NCI-H187 treated with DMSO at 0.1 percent for 48 hours (cell line): ENCODE measurements around the gene RET.

ENCODE experiments used
- DNase-seq: peaks from one replicate; lab custom pipeline; 2025; lab: John Stamatoyannopoulos, UW

RET gene

DNA sequence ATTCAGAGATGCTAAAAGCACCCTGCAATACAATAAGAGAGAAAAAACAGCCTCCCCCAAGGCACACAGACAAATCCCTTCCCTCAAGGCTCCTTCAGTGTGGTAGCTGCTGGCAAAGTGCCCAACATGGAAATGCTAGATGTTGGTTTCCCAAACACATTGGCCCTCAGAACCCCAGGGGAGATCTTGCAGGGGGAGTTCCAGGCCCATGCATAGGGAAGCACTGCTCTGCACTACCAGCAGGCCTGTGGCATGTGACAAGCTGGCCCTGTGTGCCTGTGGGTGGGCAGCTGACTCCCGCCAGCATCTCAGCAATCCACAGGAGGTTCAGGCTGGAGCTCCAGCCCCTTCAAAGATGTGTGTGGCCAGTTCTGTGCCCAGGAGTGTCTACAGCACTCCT, 44.6 kb downstream of the RET start:
- no peak for DNase-seq

DNA sequence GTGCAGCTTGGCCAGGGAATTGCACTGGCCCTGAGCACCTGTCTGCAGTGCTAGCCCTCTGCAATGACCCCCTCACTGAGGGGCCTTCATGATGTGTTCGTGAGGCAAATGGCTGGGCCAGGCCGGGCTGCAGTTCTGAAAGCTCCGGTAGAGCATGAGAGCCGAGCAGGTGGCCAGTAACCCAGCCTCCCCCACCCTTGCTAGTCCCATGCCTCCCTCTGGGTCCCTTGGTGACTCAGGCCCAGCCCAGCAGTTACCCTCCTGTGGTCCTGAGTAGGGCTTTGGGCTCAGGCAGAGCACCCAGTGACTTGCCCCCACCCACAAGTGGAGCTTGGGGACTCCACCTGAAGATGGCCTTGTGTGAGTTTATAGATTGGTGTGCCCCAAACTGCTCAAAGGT, 45.2 kb downstream of the RET start:
- no peak for DNase-seq

DNA sequence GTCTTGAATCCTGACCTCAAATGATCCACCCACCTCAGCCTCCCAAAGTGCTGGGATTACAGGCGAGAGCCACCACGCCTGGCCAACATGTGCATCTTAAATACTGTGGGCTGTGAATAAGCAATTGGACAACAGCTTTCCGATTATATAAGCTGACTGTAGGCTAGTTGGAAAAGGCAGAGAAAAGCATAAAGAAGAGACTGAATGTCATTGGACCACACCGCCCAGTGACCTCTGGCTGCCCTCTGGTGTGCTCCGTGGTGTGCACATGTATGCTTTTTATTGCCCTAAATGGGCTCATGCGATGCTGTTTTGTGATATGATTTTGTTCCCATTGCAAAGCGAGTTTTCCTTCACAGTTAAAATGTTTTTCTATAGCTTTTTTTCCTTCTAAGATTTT, 46.0 kb downstream of the RET start:
- no peak for DNase-seq

DNA sequence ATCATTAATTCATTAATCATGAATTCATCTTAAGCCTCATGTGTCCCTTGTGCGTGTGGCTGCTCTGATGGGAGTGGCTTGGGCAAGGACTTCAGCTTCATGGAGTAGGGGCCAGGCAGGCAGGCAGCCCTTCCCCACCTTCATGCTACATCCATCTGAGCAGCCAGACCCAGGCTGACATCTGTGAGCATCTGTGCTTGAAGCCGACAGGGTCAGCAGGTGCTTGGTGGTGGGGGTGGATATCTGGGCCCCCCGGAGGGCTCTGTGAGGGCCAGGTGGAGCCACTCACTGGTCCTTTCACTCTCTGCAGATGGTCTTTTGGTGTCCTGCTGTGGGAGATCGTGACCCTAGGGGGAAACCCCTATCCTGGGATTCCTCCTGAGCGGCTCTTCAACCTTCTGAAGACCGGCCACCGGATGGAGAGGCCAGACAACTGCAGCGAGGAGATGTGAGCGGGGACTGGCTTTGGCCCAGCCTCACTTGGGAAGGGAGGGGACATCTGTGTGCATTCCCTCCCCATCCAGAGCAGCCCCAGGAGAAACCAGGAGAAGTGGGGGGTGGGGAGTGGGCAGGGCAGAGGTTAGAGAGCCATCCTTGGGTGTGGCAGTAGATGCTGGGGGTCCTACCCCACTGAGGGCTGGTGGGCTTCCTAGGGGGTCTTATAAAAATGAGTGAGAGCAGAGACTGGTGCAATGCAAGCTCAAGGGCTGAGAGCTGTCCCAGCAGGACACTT, 46.7 kb downstream of the RET start:
- DNase-seq = no peak

DNA sequence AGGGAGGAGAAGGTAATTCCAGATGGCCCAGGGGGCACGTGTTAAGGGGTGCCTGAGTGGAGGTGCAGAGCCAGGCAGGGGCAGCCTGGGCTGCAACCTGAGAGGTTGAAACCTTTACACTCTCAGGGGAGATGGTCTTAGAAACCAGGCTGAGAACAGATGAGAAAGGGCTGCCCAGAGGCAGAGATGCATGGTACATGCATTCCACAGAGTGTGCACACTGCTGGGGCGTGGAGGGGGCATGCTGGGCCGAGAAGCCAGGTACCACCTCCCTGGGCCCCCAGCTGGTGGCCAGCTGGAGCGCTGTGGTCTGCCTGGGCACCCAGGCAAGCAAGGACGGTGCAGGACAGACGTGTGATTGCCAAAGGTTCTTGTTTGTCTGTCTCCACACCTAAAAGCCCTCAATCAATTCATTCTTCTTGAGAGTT, 47.2 kb downstream of the RET start:
- no peak for DNase-seq

DNA sequence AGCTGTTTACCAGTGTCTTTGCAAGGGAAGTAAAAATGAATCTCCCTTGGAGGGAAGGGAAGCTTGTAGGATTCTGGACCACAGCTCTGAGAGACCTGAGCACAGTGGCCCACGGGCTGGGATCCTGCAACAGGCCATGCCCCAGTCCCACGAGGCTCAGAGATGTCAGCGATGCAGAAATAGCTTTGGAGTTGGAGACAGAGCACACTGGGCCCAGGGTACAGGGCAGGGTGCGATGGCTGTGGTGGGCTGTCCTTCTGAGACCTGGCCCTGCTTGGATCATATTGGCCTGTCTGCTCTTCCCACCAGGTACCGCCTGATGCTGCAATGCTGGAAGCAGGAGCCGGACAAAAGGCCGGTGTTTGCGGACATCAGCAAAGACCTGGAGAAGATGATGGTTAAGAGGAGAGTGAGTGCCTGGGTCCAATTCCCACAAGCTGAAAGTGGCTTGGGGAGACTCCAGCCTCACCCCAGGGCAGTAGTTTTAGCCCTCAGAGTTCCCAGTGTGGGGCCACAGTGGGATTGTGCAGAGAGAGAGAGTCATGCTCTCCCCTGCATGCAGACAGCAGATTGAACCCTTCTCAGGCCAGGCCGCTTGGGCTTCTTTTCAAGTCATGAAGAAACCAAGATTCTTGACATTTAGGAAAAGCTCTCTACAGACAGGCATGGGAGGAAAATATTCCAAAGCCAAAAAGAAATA, 47.9 kb downstream of the RET start:
- DNase-seq = no peak

DNA sequence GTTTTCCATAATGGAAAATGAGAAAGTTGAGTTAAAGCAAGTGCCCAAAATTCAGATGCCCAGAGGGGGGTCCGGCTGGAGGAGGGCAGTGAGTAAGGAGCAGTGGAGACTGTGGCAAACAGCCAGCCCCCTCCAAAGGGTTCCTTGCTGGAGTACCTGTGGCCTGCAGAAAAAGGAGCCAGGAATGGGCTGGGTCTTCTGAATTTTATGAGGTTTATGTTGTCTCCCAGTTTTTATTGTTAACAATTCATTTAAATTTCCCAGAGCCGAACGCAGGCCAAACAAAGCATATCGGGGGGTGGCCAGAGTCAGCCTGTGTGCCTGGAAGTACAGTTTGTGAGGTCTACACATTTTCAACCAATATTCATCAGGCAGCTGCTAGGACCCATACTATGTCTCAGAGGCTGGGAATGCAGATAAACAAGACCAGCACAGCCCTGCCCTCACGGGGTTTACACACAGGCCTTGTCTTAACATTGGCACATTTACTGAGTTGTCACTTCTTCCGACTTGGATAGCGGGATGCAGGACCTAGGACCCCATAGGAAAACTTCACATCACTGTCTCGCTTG, 48.5 kb downstream of the RET start:
- no peak for DNase-seq

DNA sequence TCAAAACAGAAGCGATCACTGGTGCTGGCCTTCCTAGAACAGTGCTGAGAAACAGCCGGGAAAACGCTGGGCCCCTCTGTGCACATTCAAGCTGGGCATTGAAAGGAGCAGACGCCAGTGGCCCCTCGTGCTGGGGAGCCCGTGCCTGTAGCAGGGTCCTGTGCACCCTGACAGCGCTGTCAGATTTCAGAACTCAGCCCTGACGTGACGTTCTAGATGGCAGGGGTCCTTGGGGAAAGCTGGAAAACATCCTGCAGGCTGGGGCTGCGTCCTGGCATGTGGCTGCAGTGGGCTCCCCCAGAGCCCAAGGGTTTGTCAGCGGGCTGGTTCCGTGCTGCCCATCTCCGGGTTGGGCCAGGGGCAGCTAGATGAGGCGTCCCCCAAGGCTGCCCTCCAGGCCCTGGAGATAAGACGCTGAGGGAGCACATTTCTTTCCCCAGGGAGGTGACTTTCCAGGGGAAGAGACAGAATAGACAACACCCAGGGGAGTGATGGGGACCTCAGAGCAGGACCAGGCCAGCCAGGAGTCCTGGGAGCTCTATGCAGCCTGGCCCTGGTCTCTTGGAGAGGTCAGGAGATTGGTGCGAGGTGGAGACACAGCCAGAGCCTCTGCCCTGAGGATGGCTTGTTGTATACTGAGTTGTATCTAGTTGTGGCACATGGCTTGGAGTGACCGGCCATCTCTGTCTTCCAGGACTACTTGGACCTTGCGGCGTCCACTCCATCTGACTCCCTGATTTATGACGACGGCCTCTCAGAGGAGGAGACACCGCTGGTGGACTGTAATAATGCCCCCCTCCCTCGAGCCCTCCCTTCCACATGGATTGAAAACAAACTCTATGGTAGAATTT, 49.2 kb downstream of the RET start:
- DNase-seq = no peak

DNA sequence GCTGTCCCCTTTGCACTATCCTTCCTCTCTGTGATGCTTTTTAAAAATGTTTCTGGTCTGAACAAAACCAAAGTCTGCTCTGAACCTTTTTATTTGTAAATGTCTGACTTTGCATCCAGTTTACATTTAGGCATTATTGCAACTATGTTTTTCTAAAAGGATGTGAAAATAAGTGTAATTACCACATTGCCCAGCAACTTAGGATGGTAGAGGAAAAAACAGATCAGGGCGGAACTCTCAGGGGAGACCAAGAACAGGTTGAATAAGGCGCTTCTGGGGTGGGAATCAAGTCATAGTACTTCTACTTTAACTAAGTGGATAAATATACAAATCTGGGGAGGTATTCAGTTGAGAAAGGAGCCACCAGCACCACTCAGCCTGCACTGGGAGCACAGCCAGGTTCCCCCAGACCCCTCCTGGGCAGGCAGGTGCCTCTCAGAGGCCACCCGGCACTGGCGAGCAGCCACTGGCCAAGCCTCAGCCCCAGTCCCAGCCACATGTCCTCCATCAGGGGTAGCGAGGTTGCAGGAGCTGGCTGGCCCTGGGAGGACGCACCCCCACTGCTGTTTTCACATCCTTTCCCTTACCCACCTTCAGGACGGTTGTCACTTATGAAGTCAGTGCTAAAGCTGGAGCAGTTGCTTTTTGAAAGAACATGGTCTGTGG, 50.0 kb downstream of the RET start:
- no peak for DNase-seq

DNA sequence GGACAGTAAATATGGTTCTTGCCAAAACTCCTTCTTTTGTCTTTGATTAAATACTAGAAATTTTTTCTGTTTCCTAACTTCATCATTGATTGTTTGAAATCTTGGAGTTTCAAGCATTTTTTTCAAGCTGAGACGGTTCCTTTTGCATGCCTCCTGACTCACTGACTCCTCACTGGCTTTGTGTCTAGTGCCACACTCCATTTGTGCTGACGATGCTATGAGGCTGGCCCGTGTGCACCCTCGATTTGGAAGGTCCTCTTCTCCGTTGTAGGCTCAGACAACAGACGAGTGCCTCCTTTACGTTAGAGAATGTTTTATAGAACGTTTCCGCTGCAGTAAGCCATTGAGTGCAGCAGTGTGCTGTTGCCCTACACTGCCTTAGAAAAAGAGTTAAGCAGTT, 50.6 kb downstream of the RET start:
- DNase-seq = no peak

DNA sequence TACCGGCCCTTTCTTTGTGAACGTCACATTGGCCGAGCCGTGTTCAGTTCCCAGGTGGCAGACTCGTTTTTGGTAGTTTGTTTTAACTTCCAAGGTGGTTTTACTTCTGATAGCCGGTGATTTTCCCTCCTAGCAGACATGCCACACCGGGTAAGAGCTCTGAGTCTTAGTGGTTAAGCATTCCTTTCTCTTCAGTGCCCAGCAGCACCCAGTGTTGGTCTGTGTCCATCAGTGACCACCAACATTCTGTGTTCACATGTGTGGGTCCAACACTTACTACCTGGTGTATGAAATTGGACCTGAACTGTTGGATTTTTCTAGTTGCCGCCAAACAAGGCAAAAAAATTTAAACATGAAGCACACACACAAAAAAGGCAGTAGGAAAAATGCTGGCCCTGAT, 51.5 kb downstream of the RET start:
- DNase-seq = no peak

DNA sequence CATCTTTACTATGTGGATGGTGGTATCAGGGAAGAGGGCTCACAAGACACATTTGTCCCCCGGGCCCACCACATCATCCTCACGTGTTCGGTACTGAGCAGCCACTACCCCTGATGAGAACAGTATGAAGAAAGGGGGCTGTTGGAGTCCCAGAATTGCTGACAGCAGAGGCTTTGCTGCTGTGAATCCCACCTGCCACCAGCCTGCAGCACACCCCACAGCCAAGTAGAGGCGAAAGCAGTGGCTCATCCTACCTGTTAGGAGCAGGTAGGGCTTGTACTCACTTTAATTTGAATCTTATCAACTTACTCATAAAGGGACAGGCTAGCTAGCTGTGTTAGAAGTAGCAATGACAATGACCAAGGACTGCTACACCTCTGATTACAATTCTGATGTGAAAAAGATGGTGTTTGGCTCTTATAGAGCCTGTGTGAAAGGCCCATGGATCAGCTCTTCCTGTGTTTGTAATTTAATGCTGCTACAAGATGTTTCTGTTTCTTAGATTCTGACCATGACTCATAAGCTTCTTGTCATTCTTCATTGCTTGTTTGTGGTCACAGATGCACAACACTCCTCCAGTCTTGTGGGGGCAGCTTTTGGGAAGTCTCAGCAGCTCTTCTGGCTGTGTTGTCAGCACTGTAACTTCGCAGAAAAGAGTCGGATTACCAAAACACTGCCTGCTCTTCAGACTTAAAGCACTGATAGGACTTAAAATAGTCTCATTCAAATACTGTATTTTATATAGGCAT, 52.3 kb downstream of the RET start:
- DNase-seq = no peak

DNA sequence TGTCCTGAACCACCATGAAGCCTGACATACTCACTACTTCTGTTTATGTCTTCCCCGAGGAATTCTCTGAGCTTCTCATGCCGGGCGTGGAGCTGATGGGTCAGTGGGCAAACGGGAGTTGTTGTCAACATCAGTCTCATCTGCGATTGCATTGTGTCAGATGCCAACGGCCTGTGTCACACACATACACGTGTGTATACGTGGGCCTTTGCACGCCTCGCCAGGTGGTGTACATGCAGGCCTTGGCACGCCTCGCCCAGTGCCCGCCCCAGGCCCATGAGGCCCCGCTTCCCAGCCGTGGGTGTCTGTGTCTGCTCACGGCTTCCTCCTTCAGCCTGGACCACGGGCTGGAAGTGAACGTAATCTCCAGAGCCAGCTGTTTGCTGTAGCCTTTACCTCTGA, 53.9 kb downstream of the RET start:
- DNase-seq = no peak

DNA sequence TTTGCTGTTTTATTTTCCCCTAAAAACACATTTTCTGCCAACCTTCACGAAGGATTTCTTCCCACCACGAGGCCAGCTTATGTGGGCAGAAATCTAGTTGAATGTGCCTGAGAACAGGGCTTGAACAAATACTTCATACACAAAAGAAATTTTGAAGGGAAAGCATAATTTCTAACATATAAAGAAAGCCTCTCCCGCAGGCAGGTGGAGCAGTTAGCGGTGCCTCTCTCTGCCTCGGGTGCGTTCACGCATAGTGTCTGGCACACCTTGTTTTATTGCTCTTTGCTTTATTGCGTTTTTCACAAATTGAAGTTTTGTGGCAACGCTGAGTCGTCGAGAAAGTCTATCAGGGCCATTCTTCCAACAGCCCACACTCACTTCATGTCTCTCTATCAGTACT, 54.4 kb downstream of the RET start:
- no peak for DNase-seq

DNA sequence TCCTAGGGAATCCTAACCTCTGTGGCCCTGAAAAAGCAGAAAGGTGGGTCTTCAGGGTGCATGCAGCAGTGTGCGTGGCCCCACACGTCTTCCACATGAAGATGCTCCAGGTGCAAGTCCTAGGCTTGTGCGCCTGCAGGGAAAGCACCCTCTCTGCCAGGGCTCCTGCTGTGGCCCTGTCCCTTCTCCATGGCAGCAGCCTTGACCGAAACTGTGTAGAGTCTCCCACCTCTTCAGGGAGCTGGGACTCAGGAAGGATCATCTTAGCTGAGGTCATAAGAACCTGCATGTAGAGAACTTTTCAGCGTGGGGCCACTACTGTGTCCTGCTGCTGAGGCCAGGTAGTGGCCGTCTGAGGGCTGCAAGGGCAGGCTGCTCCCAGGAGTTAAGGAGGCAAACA, 55.0 kb downstream of the RET start:
- DNase-seq = no peak

DNA sequence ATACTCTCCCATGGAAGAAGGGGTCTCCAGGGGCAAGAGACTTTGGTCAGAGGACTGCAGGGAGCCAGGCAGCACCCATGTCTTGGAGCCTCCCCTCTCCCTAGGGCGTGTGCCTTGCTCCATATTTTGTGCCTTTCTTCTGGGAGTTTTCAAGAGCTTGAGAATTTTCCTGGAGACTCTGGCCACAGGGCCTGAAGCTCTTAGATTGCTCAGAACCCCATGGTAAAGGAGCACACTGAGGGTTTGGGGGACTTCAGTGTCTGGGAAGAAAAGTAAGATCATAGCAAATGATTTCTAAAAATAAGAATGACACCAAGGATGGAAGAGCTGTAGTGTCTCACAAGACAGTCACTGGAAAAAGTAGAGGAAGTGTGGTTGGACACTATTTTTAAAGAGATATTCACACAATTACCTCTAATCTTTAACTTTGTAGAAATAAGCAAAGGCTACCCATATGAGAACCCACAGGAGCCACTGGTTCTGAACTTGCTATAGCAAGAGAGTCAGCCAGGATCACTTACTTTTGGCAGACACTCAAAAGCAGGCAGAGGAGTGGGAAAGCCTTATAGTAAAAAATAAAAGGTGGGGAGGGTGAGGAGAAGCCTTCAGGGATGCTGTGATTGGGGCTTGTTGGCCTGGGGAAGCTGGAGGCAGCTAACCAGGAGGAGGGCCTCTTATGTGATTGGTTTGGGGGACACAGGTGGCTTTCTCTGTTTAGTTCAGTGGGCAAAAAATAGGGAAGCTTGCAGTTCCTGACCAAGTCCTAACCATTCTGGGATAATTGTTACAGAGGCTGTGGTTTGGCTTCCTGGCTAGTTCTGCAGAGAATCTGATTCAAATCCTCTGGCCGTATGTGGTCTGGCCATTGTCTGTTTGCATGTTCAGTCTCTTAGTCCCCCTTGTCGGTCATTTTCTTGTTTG, 56.3 kb downstream of the RET start:
- no peak for DNase-seq

DNA sequence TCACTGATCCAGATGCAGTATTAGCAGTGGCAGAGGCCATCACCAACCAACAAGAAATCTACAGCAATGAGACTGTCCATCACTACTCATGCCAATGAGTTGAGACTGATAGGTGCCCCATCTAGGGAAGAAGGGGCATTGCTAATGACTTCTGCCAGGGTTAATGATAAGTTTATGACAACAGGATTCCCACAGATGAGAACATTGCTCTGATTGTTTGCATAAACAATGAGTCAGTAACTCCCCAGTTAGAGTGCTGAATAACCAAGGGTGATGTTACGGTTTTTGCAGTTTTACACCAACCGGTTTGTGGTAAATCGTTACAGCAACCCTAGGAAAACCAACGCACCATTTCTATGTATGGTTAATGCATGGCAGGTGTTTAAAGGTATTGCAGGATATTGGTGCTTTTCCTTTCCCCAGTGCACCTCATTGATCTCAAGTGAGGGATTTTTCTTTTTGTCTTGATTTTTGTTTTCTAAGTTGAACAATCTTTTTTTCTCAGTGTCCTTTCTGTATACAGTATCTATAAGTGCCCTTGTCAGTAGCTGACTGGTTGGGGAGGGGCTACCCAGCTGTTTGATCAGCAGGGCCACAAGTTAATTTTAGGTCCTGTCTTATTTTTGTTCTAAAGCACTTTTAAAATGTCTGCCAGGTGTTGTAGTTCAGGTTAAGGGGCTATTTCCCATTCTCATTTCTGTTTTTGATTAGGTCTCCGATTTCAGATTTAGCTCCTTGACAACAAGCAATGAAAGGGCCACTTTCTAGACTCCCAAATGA, 57.4 kb downstream of the RET start:
- no peak for DNase-seq

DNA sequence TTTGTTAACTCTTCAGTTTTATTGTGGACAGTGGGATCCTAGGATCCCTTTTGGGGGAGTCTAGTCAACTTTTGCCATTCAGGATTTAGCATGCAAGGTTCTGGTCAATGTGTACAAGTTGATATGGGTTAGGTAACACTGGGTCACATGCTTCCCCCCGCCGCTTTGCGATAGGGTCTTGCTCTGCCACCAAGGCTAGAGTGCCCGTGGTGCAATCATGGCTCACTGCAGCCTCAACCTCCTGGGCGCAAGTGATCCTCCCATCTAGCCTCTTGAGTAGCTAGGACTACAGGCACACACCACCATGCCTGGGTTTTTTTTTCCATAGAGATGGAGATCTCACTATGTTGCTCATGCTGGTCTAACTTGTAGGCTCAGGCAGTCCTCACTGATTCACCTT, 58.2 kb downstream of the RET start:
- DNase-seq = no peak

DNA sequence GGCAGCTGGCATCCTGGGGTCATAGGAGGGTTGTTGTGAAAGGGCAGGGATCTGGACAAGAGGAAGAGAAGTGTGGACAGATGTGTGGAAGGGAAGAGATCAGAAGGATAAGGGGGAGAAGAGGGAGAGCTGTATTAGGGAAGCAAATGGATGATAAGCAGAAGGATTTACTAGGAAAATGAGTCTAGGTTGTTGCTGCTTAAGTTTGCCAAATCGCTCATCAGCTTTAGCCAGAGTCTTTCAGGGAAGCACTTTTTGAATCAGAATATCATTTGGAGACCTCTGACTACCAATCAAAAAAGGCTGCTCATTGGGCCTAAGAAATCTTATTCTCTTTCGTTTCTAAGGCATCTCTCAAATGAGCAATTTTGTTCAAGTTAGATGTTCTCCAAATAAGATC, 58.8 kb downstream of the RET start:
- DNase-seq = no peak
